ENCODE measurements around the gene C1orf56.
A peak's percentile ranks its signal among the peaks of the same experiment; 100 is the strongest.

C1orf56 gene

DNA sequence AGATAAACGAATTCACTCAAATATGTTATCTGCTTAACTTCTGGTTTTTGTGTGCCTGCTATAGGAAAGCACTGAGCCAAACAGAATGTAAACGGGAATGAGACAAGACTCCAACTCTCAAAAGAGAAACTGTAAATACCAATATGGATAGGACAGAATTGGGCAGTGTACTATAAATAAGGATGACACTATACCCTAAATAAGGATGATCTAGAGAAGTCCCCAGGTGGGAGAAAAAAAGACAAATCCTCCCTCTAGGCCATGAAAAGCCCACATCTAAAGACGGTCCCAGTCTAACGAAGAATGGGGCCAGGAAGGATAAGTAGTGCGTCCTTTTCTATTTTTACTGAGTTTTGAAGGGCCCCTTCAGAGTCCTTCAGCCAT lies 21.5 kb downstream of the C1orf56 start:
- Histone ChIP-seq H2BK15ac (ENCODE audit: low read depth, poor library complexity, severe bottlenecking) (no peak overlapping the region), H3K4me1 (ENCODE audit: control insufficient read depth, insufficient read depth, low read depth, low read length) (peaks cover 6% of the 10 kb centered on the region), H3K79me1 (replicated peaks; ENCODE audit: low read length, poor library complexity, severe bottlenecking) (peaks cover 4% of the 10 kb centered on the region), H2AK5ac (ENCODE audit: low read length, severe bottlenecking) (no peak overlapping the region), H2BK120ac (ENCODE audit: low read depth, low read length) (no peak overlapping the region), H3K27me3 (ENCODE audit: control insufficient read depth in 1 of 2, insufficient read depth in 1 of 2, low read length in 2 of 2) (no peaks in the 10 kb centered on the region), H3K18ac (ENCODE audit: low read depth in 1 of 2, low read length in 2 of 2) (no peak overlapping the region), H3K9ac (ENCODE audit: low read length) (no peak overlapping the region), H3K36me3 (ENCODE audit: control insufficient read depth in 1 of 2, insufficient read depth in 2 of 2, low read depth in 1 of 2, low read length in 2 of 2) (peaks cover 15 to 33% of the 10 kb centered on the region in 2 experiments), H2BK12ac (ENCODE audit: low read length in 2 of 2) (no peak overlapping the region), H3K4ac (ENCODE audit: low read depth in 1 of 2, low read length in 2 of 2) (no peak overlapping the region), H4K8ac (ENCODE audit: low read length) (no peak overlapping the region), H4K91ac (ENCODE audit: low read length) (no peak overlapping the region), H3K14ac (ENCODE audit: low read length in 2 of 2) (no peak overlapping the region), H3K27ac (ENCODE audit: low read length, poor library complexity, severe bottlenecking) (no peak overlapping the region), H3K4me2 (ENCODE audit: low read length, poor library complexity, severe bottlenecking) (no peak overlapping the region), H2BK5ac (ENCODE audit: low read depth, low read length, poor library complexity, severe bottlenecking) (no peak overlapping the region), H3K4me3 (ENCODE audit: insufficient read depth in 1 of 2, low read depth in 1 of 2, low read length in 2 of 2) (peak overlapping the region in 1 of 2 experiments; percentile 92), H3K9me3 (ENCODE audit: control insufficient read depth, low read length) (no peaks in the 10 kb centered on the region), H2AFZ (ENCODE audit: low read depth, low read length) (no peak overlapping the region), H3K23ac (ENCODE audit: low read length in 2 of 2) (no peak overlapping the region)
- DNase-seq = no peak
- 100% methylated on average over 2 of the region's 5 CpGs for WGBS

DNA sequence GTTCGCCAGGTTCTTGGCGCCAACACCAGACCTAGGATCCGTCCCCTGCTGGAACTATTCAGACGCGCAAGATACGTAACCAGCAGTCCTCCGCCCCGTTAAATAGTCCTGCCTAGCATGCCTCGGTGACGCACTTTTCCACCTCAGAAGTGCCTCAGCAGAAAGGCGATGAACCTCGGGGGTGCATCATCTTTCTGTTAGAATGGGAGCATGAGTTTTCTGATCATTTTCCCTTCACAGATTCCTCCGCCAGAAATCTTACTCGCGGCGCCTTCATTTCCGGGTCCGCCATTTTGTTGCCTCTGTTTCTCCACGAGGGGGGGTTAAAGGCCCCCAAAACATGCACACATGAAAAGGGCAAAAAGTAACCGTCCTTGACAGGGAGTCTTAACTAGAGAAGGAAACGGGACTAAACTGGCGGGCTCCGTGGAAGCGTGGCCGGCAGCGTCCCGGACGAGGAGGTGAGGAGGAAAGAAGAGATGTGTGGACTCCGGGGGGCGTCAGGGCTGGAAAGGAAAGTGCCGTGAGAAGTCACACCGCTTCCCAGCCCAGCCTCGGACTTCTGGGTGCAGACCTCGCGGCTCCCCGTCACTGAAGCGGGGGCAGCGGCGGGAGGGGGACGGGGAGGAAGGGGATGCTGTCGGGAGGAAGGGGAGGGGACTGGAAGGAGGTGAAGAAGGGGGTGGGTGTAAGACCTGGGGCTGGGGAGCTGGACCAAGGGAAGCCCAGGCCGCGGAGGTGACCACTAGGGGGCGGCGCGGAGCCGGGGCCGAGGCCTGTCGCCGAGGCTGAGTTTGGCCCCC lies 23.1 kb downstream of the C1orf56 start, which contains the start of gene GABPB2:
TSS of gene GABPB2 (plus strand) at position 288 of the 803 bp plus-strand sequence. CDS start 17,429 bp downstream, outside the sequence.
- Histone ChIP-seq H3K27ac (ENCODE audit: low read length, poor library complexity, severe bottlenecking) (peak within 1 kb of the TSS; percentile 91), H2BK15ac (ENCODE audit: low read depth, poor library complexity, severe bottlenecking) (peak within 1 kb of the TSS; percentile 44), H3K23ac (ENCODE audit: low read length in 2 of 2) (peak within 1 kb of the TSS in 1 of 2 experiments; percentile 85), H3K4me1 (ENCODE audit: control insufficient read depth, insufficient read depth, low read depth, low read length) (peaks cover 4% of the 10 kb centered on the region), H3K4me2 (ENCODE audit: low read length, poor library complexity, severe bottlenecking) (peak within 1 kb of the TSS; percentile 9), H3K18ac (ENCODE audit: low read depth in 1 of 2, low read length in 2 of 2) (peak within 1 kb of the TSS; percentile 97 to 98), H2BK5ac (ENCODE audit: low read depth, low read length, poor library complexity, severe bottlenecking) (peak within 1 kb of the TSS; percentile 71), H4K91ac (ENCODE audit: low read length) (peak within 1 kb of the TSS; percentile 96), H2BK120ac (ENCODE audit: low read depth, low read length) (peak within 1 kb of the TSS; percentile 77), H3K9me3 (ENCODE audit: control insufficient read depth, low read length) (no peaks in the 10 kb centered on the region), H3K4ac (ENCODE audit: low read depth in 1 of 2, low read length in 2 of 2) (peak within 1 kb of the TSS; percentile 80 to 93), H3K36me3 (ENCODE audit: control insufficient read depth in 1 of 2, insufficient read depth in 2 of 2, low read depth in 1 of 2, low read length in 2 of 2) (peaks cover 19 to 31% of the 10 kb centered on the region in 2 experiments), H2BK12ac (ENCODE audit: low read length in 2 of 2) (peak within 1 kb of the TSS in 1 of 2 experiments; percentile 15), H4K8ac (ENCODE audit: low read length) (peak within 1 kb of the TSS; percentile 99), H3K4me3 (ENCODE audit: insufficient read depth in 1 of 2, low read depth in 1 of 2, low read length in 2 of 2) (peak within 1 kb of the TSS; percentile 58 to 92), H3K9ac (ENCODE audit: low read length) (peak within 1 kb of the TSS; percentile 95), H2AFZ (ENCODE audit: low read depth, low read length) (peak within 1 kb of the TSS; percentile 97), H3K79me1 (replicated peaks; ENCODE audit: low read length, poor library complexity, severe bottlenecking) (peaks cover 4% of the 10 kb centered on the region), H3K14ac (ENCODE audit: low read length in 2 of 2) (peak within 1 kb of the TSS; percentile 85 to 93), H2AK5ac (ENCODE audit: low read length, severe bottlenecking) (no peak within 1 kb of the TSS), H3K27me3 (ENCODE audit: control insufficient read depth in 1 of 2, insufficient read depth in 1 of 2, low read length in 2 of 2) (no peaks in the 10 kb centered on the region)
- WGBS = under 1% methylated on average over 43 of the region's 50 CpGs
- DNase-seq = peak; percentile 97

DNA sequence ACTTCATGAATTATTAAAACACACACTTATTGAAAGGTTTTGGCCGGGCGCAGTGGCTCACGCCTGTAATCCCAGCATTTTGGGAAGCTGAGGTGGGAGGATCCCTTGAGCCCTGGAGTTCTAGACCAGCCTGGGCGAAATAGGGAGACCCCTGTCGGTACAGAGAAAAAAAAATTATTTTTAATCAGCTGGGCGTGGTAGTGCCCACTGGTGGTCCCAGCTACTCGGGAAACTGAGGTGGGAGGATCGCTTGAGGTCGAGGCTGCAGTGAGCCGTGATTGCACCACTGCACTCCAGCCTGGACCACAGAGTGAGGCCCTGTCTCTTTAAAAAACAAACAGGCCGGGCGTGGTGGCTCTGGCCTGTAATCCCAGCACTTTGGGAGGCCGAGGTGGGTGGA lies 24.7 kb downstream of the C1orf56 start:
- Histone ChIP-seq H2AFZ (ENCODE audit: low read depth, low read length) (no peak overlapping the region), H3K36me3 (ENCODE audit: control insufficient read depth in 1 of 2, insufficient read depth in 2 of 2, low read depth in 1 of 2, low read length in 2 of 2) (peaks cover 11 to 23% of the 10 kb centered on the region in 2 experiments), H3K4me1 (ENCODE audit: control insufficient read depth, insufficient read depth, low read depth, low read length) (peaks cover 4% of the 10 kb centered on the region), H3K27me3 (ENCODE audit: control insufficient read depth in 1 of 2, insufficient read depth in 1 of 2, low read length in 2 of 2) (no peaks in the 10 kb centered on the region), H3K4ac (ENCODE audit: low read depth in 1 of 2, low read length in 2 of 2) (no peak overlapping the region), H3K4me2 (ENCODE audit: low read length, poor library complexity, severe bottlenecking) (no peak overlapping the region), H3K18ac (ENCODE audit: low read depth in 1 of 2, low read length in 2 of 2) (no peak overlapping the region), H3K9me3 (ENCODE audit: control insufficient read depth, low read length) (no peaks in the 10 kb centered on the region), H3K9ac (ENCODE audit: low read length) (no peak overlapping the region), H2BK5ac (ENCODE audit: low read depth, low read length, poor library complexity, severe bottlenecking) (no peak overlapping the region), H2BK12ac (ENCODE audit: low read length in 2 of 2) (no peak overlapping the region), H3K27ac (ENCODE audit: low read length, poor library complexity, severe bottlenecking) (no peak overlapping the region), H2BK120ac (ENCODE audit: low read depth, low read length) (no peak overlapping the region), H3K14ac (ENCODE audit: low read length in 2 of 2) (no peak overlapping the region), H3K23ac (ENCODE audit: low read length in 2 of 2) (no peak overlapping the region), H2AK5ac (ENCODE audit: low read length, severe bottlenecking) (no peak overlapping the region), H4K91ac (ENCODE audit: low read length) (no peak overlapping the region), H2BK15ac (ENCODE audit: low read depth, poor library complexity, severe bottlenecking) (no peak overlapping the region), H3K79me1 (replicated peaks; ENCODE audit: low read length, poor library complexity, severe bottlenecking) (no peaks in the 10 kb centered on the region), H3K4me3 (ENCODE audit: insufficient read depth in 1 of 2, low read depth in 1 of 2, low read length in 2 of 2) (no peak overlapping the region), H4K8ac (ENCODE audit: low read length) (no peak overlapping the region)
- whole genome bisulfite sequencing = 90% methylated on average over 13 of the region's 13 CpGs
- no peak for DNase-seq

DNA sequence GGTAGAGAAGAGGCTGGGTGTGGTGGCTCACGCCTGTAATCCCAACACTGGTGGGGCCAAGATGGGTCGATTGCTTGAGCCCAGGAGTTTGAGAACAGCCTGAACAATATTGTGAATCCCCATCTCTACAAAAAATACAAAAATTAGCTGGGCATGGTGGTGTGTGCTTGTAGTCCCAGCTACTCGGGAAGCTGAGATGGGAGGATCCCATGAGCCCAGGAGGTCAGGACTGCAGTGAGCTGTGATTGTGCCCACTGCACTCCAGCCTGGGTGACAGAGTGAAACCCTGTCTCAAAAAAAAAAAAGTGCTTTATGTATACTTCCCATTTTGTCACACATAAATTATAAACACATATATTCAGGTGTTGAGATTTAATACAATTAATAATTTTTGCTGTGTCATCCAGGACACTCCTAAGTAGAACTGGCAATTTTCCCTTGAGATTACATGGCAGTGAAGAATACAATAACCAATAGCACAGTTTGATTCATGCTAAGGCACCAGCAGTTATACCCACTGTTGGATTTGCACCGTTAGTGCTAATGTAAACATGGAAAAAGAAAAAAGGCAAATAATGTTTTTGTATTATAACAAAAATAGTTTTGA lies 38.5 kb downstream of the C1orf56 start:
- WGBS = 90% methylated on average over 2 of the region's 4 CpGs

More for the DNA sequence above, 38.5 kb downstream of the C1orf56 start:
- no peak overlapping the region for H3K4me3 ChIP-seq (ENCODE audit: insufficient read depth in 1 of 2, low read depth in 1 of 2, low read length in 2 of 2)
- peaks cover 0 to 4% of the 10 kb centered on the region in 2 experiments for H3K36me3 ChIP-seq (ENCODE audit: control insufficient read depth in 1 of 2, insufficient read depth in 2 of 2, low read depth in 1 of 2, low read length in 2 of 2)
- H3K9ac ChIP-seq (ENCODE audit: low read length) = no peak overlapping the region
- H3K27ac ChIP-seq (ENCODE audit: low read length, poor library complexity, severe bottlenecking) = no peak overlapping the region
- no peaks in the 10 kb centered on the region for H3K27me3 ChIP-seq (ENCODE audit: control insufficient read depth in 1 of 2, insufficient read depth in 1 of 2, low read length in 2 of 2)
- H3K79me1 ChIP-seq (replicated peaks; ENCODE audit: low read length, poor library complexity, severe bottlenecking) = no peaks in the 10 kb centered on the region
- H2BK12ac ChIP-seq (ENCODE audit: low read length in 2 of 2) = no peak overlapping the region
- H3K4me1 ChIP-seq (ENCODE audit: control insufficient read depth, insufficient read depth, low read depth, low read length) = no peaks in the 10 kb centered on the region
- no peaks in the 10 kb centered on the region for H3K9me3 ChIP-seq (ENCODE audit: control insufficient read depth, low read length)
- H3K4me2 ChIP-seq (ENCODE audit: low read length, poor library complexity, severe bottlenecking) = no peak overlapping the region
- H2BK120ac ChIP-seq (ENCODE audit: low read depth, low read length) = no peak overlapping the region
- H2AK5ac ChIP-seq (ENCODE audit: low read length, severe bottlenecking) = no peak overlapping the region
- H3K23ac ChIP-seq (ENCODE audit: low read length in 2 of 2) = no peak overlapping the region
- no peak overlapping the region for H3K4ac ChIP-seq (ENCODE audit: low read depth in 1 of 2, low read length in 2 of 2)
- no peak overlapping the region for H3K18ac ChIP-seq (ENCODE audit: low read depth in 1 of 2, low read length in 2 of 2)
- H4K8ac ChIP-seq (ENCODE audit: low read length) = no peak overlapping the region
- H4K91ac ChIP-seq (ENCODE audit: low read length) = no peak overlapping the region
- H3K14ac ChIP-seq (ENCODE audit: low read length in 2 of 2) = no peak overlapping the region
- no peak for DNase-seq
- H2BK15ac ChIP-seq (ENCODE audit: low read depth, poor library complexity, severe bottlenecking) = no peak overlapping the region
- H2BK5ac ChIP-seq (ENCODE audit: low read depth, low read length, poor library complexity, severe bottlenecking) = no peak overlapping the region
- H2AFZ ChIP-seq (ENCODE audit: low read depth, low read length) = no peak overlapping the region

Measured in mesenchymal stem cell (in vitro differentiated cells and primary cell).